HepG2 (cell line): Measurements from ENCODE around the gene RNASE8. TPM values are rescaled to one million over a fixed set of nuclear protein-coding genes. Genes with fewer than 3 reads are reported as not detected.
A peak's percentile ranks its signal among the peaks of the same experiment; 100 is the strongest.

Experiments used
- AHR ChIP-seq: IDR thresholded peaks from 2 replicates; pipeline ENCODE4 v1.6.1; 2018; ENCODE audit warnings: missing genetic modification reagents, missing compliant biosample characterization
- FOXK1 ChIP-seq: sonication (generic); formaldehyde crosslinking; IDR thresholded peaks from 2 replicates; pipeline ENCODE4 v1.4.0; 2020; ENCODE audit warnings: low read depth, missing genetic modification reagents, borderline replicate concordance
- GZF1 ChIP-seq: sonication (generic); formaldehyde crosslinking; IDR thresholded peaks from 2 replicates; pipeline ENCODE4 v1.5.1; 2020; ENCODE audit warnings: mild to moderate bottlenecking, missing genetic modification reagents
- KLF13 ChIP-seq: sonication (generic); formaldehyde crosslinking; IDR thresholded peaks from 2 replicates; pipeline ENCODE4 v1.4.0; 2020; ENCODE audit warnings: mild to moderate bottlenecking, missing genetic modification reagents
- KLF9 ChIP-seq: IDR thresholded peaks from 2 replicates; pipeline ENCODE4 v1.6.1; 2016; ENCODE audit warnings: low read depth
- RXRB ChIP-seq: IDR thresholded peaks from 2 replicates; pipeline ENCODE4 v1.6.1; 2016; ENCODE audit warnings: borderline replicate concordance, missing genetic modification reagents, missing compliant biosample characterization
- TP53 ChIP-seq: sonication (generic); formaldehyde crosslinking; conservative IDR thresholded peaks from 2 replicates; pipeline ENCODE4 v1.4.0; 2020; ENCODE audit warnings: missing genetic modification reagents
- ZNF282 ChIP-seq: fragments of 450-650 bp; IDR thresholded peaks from 2 replicates; pipeline ENCODE4 v1.6.1; 2018; ENCODE audit not compliant: partially characterized antibody
- ZNF350 ChIP-seq: sonication (generic); formaldehyde crosslinking; IDR thresholded peaks from 2 replicates; pipeline ENCODE4 v1.4.0; 2020; ENCODE audit warnings: mild to moderate bottlenecking, low read depth, missing genetic modification reagents, borderline replicate concordance
- ZNF615 ChIP-seq: sonication (generic); formaldehyde crosslinking; IDR thresholded peaks from 2 replicates; pipeline ENCODE4 v1.5.0; 2020; ENCODE audit warnings: mild to moderate bottlenecking, missing genetic modification reagents, borderline replicate concordance
- ZNF709 ChIP-seq: sonication (generic); formaldehyde crosslinking; IDR thresholded peaks from 2 replicates; pipeline ENCODE4 v1.5.0; 2020; ENCODE audit warnings: mild to moderate bottlenecking, missing genetic modification reagents
- polyA plus RNA-seq, 8 experiments: library from polyadenylated mRNA; depleted of rRNA in 3 of 8; stranded (reverse) in 7 of 8; unstranded in 1 of 8; fragments of >200 nt; fragmentation: Illumina TruSeq in 4 of 8; extraction: Trizol in 4 of 8; gene quantifications; 2 replicates each; pipeline versions ENCODE4 v1.2.1 to v1.2.3, GENCODE V29; 2011 to 2016; ENCODE audit warnings: low read depth in 4 of 8, missing spikeins in 1 of 8, mixed read lengths in 1 of 8; ENCODE audit not compliant: insufficient read depth in 1 of 8
- total RNA-seq, 5 experiments: library from RNA; depleted of rRNA; stranded (reverse); fragments of >200 nt; fragmentation: Illumina TruSeq; extraction: Trizol; gene quantifications; 2 replicates each; pipeline ENCODE4 v1.2.3, GENCODE V29; 2016; ENCODE audit warnings: low read depth in 1 of 5
- TF ChIP-seq, protein P1 (sequence below): sonication (generic); formaldehyde crosslinking; IDR thresholded peaks from 2 replicates; pipeline ENCODE4 v1.4.0; 2020; ENCODE audit warnings: missing genetic modification reagents
- TF ChIP-seq, protein P2 (sequence below): sonication (generic); formaldehyde crosslinking; IDR thresholded peaks from 2 replicates; pipeline ENCODE4 v1.4.0; 2020; ENCODE audit warnings: missing genetic modification reagents, mild to moderate bottlenecking, borderline replicate concordance
- TF ChIP-seq, protein P3 (sequence below): sonication (generic); formaldehyde crosslinking; IDR thresholded peaks from 2 replicates; pipeline ENCODE4 v1.5.1; 2020; ENCODE audit warnings: mild to moderate bottlenecking, missing genetic modification reagents, borderline replicate concordance
- TF ChIP-seq, protein P4 (sequence below): fragments of 450-650 bp; IDR thresholded peaks from 2 replicates; pipeline ENCODE4 v1.6.1; 2017; ENCODE audit warnings: mild to moderate bottlenecking
- TF ChIP-seq, protein P5 (sequence below): sonication (generic); formaldehyde crosslinking; IDR thresholded peaks from 2 replicates; pipeline ENCODE4 v1.5.0; 2020; ENCODE audit warnings: mild to moderate bottlenecking, low read depth, missing genetic modification reagents, borderline replicate concordance
- TF ChIP-seq, protein P6 (sequence below): IDR thresholded peaks from 2 replicates; pipeline ENCODE4 v1.6.1; 2016; ENCODE audit warnings: low read depth, borderline replicate concordance

The RNASE8 gene
- total and polyA plus RNA-seq, 2 of the 13 experiments (the other 11 are each of a cell fraction or from before 2014, with no cell fraction given) = not detected

DNA sequence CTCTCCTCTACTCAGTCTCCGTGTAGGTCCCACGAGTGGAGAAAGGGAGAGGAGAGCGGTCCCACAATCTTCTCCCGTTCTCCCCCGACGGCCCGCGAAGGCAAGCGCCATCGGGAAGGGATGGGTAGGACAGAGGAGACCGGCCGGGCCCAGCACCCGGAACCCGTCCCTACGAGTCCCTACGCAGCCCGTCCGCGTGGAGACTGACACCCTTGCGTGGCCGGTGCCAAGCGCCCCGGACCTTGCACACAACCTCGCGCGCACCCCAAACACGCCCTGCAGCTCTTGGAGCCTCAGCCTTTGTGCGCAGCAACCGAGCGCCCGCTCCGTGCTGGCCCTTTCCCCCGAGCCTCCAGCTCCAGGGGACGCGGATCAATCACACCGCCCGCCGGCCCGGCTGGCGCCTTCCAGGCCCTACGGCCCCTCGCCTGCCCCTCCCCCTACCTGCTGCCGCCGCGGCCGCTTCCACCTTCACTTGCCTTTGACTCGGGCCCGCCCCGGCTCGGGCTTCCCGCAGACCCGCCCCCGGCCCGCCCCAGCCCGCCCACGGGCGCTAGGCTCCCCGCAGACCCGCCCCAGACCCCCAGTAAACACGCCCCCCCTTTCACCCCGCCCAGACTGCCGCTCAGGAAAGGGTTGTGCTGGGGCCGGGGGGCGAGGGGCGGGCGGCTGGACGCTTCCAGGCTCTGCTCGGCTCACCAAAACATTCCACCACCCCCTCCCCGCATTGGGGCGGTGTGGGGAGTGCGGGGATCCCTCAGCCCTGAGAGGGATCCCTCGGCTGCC, 32.8 kb upstream of the RNASE8 start, which contains the start of gene NDRG2 (continued):
- TF ChIP-seq, protein P1, sequence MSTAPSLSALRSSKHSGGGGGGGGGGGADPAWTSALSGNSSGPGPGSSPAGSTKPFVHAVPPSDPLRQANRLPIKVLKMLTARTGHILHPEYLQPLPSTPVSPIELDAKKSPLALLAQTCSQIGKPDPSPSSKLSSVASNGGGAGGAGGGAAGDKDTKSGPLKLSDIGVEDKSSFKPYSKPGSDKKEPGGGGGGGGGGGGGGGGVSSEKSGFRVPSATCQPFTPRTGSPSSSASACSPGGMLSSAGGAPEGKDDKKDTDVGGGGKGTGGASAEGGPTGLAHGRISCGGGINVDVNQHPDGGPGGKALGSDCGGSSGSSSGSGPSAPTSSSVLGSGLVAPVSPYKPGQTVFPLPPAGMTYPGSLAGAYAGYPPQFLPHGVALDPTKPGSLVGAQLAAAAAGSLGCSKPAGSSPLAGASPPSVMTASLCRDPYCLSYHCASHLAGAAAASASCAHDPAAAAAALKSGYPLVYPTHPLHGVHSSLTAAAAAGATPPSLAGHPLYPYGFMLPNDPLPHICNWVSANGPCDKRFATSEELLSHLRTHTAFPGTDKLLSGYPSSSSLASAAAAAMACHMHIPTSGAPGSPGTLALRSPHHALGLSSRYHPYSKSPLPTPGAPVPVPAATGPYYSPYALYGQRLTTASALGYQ = peak; percentile 92
- TF ChIP-seq ZNF350 (CRISPR knock-in tag) (0 out of 2 replicates have a peak, but pooled peaks have one; percentile 14), ZNF709 (CRISPR knock-in tag) (0 out of 2 replicates have a peak, but pooled peaks have one; percentile 12), FOXK1 (CRISPR knock-in tag) (peak; percentile 49; the same call in 1 of the 2 replicates), AHR (CRISPR knock-in tag) (peak; percentile 39; the same call in 1 of the 2 replicates), ZNF615 (CRISPR knock-in tag) (peak; percentile 83), ZNF282 (no peak), KLF9 (CRISPR knock-in tag) (0 out of 2 replicates have a peak, but pooled peaks have one; percentile 45), RXRB (CRISPR knock-in tag) (peak; percentile 51; the same call in 1 of the 2 replicates), GZF1 (CRISPR knock-in tag) (no peak), TP53 (CRISPR knock-in tag) (peak; percentile 84; the same call in 1 of the 2 replicates), KLF13 (CRISPR knock-in tag) (no peak)
- TF ChIP-seq, protein P2, sequence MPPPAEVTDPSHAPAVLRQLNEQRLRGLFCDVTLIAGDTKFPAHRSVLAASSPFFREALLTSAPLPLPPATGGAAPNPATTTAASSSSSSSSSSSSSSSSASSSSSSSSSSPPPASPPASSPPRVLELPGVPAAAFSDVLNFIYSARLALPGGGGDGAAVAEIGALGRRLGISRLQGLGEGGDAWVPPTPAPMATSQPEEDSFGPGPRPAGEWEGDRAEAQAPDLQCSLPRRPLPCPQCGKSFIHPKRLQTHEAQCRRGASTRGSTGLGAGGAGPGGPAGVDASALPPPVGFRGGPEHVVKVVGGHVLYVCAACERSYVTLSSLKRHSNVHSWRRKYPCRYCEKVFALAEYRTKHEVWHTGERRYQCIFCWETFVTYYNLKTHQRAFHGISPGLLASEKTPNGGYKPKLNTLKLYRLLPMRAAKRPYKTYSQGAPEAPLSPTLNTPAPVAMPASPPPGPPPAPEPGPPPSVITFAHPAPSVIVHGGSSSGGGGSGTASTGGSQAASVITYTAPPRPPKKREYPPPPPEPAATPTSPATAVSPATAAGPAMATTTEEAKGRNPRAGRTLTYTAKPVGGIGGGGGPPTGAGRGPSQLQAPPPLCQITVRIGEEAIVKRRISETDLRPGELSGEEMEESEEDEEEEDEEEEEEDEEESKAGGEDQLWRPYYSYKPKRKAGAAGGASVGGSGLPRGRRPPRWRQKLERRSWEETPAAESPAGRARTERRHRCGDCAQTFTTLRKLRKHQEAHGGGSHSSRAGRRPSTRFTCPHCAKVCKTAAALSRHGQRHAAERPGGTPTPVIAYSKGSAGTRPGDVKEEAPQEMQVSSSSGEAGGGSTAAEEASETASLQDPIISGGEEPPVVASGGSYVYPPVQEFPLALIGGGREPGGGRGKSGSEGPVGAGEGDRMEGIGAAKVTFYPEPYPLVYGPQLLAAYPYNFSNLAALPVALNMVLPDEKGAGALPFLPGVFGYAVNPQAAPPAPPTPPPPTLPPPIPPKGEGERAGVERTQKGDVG (CRISPR knock-in tag) = no peak
- TF ChIP-seq, protein P3, sequence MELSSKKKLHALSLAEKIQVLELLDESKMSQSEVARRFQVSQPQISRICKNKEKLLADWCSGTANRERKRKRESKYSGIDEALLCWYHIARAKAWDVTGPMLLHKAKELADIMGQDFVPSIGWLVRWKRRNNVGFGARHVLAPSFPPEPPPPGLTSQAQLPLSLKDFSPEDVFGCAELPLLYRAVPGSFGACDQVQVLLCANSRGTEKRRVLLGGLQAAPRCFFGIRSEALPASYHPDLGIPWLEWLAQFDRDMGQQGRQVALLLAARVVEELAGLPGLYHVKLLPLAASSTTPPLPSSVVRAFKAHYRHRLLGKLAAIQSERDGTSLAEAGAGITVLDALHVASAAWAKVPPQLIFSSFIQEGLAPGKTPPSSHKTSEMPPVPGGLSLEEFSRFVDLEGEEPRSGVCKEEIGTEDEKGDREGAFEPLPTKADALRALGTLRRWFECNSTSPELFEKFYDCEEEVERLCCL = no peak
- TF ChIP-seq, protein P4, sequence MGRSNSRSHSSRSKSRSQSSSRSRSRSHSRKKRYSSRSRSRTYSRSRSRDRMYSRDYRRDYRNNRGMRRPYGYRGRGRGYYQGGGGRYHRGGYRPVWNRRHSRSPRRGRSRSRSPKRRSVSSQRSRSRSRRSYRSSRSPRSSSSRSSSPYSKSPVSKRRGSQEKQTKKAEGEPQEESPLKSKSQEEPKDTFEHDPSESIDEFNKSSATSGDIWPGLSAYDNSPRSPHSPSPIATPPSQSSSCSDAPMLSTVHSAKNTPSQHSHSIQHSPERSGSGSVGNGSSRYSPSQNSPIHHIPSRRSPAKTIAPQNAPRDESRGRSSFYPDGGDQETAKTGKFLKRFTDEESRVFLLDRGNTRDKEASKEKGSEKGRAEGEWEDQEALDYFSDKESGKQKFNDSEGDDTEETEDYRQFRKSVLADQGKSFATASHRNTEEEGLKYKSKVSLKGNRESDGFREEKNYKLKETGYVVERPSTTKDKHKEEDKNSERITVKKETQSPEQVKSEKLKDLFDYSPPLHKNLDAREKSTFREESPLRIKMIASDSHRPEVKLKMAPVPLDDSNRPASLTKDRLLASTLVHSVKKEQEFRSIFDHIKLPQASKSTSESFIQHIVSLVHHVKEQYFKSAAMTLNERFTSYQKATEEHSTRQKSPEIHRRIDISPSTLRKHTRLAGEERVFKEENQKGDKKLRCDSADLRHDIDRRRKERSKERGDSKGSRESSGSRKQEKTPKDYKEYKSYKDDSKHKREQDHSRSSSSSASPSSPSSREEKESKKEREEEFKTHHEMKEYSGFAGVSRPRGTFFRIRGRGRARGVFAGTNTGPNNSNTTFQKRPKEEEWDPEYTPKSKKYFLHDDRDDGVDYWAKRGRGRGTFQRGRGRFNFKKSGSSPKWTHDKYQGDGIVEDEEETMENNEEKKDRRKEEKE = no peak
- TF ChIP-seq, protein P5, sequence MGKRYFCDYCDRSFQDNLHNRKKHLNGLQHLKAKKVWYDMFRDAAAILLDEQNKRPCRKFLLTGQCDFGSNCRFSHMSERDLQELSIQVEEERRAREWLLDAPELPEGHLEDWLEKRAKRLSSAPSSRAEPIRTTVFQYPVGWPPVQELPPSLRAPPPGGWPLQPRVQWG (CRISPR knock-in tag) = no peak; the same call in 1 of the 2 replicates
- TF ChIP-seq, protein P6, sequence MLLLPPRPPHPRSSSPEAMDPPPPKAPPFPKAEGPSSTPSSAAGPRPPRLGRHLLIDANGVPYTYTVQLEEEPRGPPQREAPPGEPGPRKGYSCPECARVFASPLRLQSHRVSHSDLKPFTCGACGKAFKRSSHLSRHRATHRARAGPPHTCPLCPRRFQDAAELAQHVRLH (CRISPR knock-in tag) = peak; percentile 81
